ENCODE results near the gene TMEM190.
A peak's percentile ranks its signal among the peaks of the same experiment; 100 is the strongest.
"Not testable (repeated sequence)": the region's sequence is repeated elsewhere in the genome, so short reads cannot be mapped to it uniquely, and the experiment has no call there.

The TMEM190 gene

DNA sequence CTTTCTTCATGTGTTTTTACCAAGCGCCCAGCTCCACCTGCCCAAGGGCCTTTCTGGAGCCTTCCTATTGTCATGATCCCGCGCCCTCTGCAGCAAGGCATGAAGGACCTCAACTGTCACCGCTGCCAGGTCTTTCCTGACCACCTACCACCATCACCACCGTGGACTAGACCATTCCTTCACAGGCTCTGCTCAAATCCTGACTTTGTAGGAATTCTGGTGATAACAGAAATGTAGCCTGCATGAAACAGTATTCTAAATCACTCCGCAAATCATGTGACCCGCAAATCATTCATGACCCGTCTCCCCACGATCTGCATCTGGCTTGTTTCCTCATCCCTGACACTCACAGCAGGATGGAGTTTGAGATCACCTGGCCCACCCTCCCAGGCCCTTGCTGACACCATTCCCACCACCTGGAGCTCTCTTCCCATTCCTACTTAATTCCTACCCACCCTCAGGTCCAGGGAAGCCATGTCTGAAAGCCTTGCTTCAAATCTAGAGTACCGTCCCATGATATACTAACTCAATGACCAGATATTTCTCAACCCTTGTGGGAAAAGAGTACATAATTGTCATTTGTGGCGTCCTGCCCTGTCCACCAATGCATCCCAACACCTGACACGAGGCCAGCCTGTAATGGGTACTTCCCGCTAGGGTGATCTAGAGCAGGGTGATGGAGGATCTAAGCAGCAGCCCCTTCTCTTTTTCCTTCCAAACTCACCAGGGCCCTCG, 29.6 kb downstream of the TMEM190 start:
- no peak overlapping the region for H2BK5ac ChIP-seq (ENCODE audit: low read depth, low read length, poor library complexity)
- peak overlapping the region; percentile 88 for H3K4me3 ChIP-seq (ENCODE audit: low read depth, low read length)
- no peak overlapping the region for H2AK5ac ChIP-seq (ENCODE audit: low read length)
- peak overlapping the region; percentile 11 for H2AFZ ChIP-seq (ENCODE audit: insufficient read depth, low read length, poor library complexity)
- H2BK12ac ChIP-seq (ENCODE audit: low read length), result no peak overlapping the region
- peaks cover 12 to 19% of the 10 kb centered on the region in 2 experiments for H3K4me1 ChIP-seq (ENCODE audit: control insufficient read depth in 1 of 2, insufficient read depth in 2 of 2, low read length in 2 of 2)
- H3K36me3 ChIP-seq (ENCODE audit: control insufficient read depth in 1 of 2, insufficient read depth in 2 of 2, low read length in 2 of 2), result peaks cover 43 to 47% of the 10 kb centered on the region in 2 experiments
- peak overlapping the region; percentile 73 for H3K4me2 ChIP-seq (ENCODE audit: low read length)
- H3K18ac ChIP-seq (ENCODE audit: low read length), result peak overlapping the region; percentile 28
- no peak overlapping the region for H2BK120ac ChIP-seq (ENCODE audit: insufficient read depth, low read length, poor library complexity)
- no peak overlapping the region for H4K91ac ChIP-seq (ENCODE audit: low read depth, low read length)
- no peak overlapping the region for H3K9ac ChIP-seq (ENCODE audit: low read length)
- peak overlapping the region; percentile 76 for H3K4ac ChIP-seq (ENCODE audit: low read depth, low read length)
- no peaks in the 10 kb centered on the region for H3K27me3 ChIP-seq (ENCODE audit: insufficient read depth, low read length)
- H3K27ac ChIP-seq (ENCODE audit: low read depth, low read length), result no peak overlapping the region
- no peak overlapping the region for H4K12ac ChIP-seq (ENCODE audit: low read depth, low read length)
- no CpG with 5 or more reads among the region's 14 CpGs for WGBS (ENCODE audit: extremely low coverage, insufficient coverage, insufficient read length)
- peaks cover 12% of the 10 kb centered on the region for H3K79me1 ChIP-seq (ENCODE audit: low read length)
- no peak for DNase-seq
- H3K23ac ChIP-seq (ENCODE audit: low read length), result no peak overlapping the region
- H3K79me2 ChIP-seq (ENCODE audit: control insufficient read depth, insufficient read depth, low read length, poor library complexity), result peaks cover 18% of the 10 kb centered on the region
- H3K9me3 ChIP-seq (ENCODE audit: insufficient read depth, low read depth, low read length), result peaks cover 6% of the 10 kb centered on the region
- no peak overlapping the region for H4K8ac ChIP-seq (ENCODE audit: low read depth, low read length)
- H3K14ac ChIP-seq (ENCODE audit: low read length), result no peak overlapping the region

- H2BK5ac ChIP-seq (ENCODE audit: low read depth, low read length, poor library complexity), result peak overlapping the region; percentile 67
Observed at GRCh38 chr19:55406826-55407549, 30.4 kb downstream of the TMEM190 start.

DNA sequence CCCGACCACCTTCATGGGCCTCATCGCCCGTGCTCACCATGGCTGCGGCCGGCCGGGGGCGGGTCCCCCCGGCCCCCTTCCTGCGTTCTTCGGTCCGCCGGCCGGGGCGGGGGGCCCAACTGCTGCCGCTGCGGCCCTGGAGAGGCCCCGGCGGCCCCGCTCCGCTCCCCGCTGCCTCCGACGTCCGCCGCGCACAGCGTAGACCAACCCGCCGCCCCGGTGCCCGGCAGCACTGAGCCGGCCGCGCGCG, 30.8 kb downstream of the TMEM190 start, which contains the start of gene UBE2S:
UBE2S (minus strand) TSS at position 239 of the 250 bp plus-strand sequence; CDS start at position 40, 199 bp downstream.
- peak within 1 kb of the TSS; percentile 95 for H4K12ac ChIP-seq (ENCODE audit: low read depth, low read length)
- H3K79me2 ChIP-seq (ENCODE audit: control insufficient read depth, insufficient read depth, low read length, poor library complexity), result peaks cover 18% of the 10 kb centered on the region
- peak within 1 kb of the TSS; percentile 73 for H3K4me2 ChIP-seq (ENCODE audit: low read length)
- H2AK5ac ChIP-seq (ENCODE audit: low read length), result peak within 1 kb of the TSS; percentile 95
- peak within 1 kb of the TSS; percentile 91 for H3K18ac ChIP-seq (ENCODE audit: low read length)
- peak within 1 kb of the TSS; percentile 96 for H3K14ac ChIP-seq (ENCODE audit: low read length)
- peaks cover 31 to 35% of the 10 kb centered on the region in 2 experiments for H3K36me3 ChIP-seq (ENCODE audit: control insufficient read depth in 1 of 2, insufficient read depth in 2 of 2, low read length in 2 of 2)
- peak within 1 kb of the TSS; percentile 88 for H3K4me3 ChIP-seq (ENCODE audit: low read depth, low read length)
- not testable (repeated sequence) for H3K23ac ChIP-seq (ENCODE audit: low read length); H3K27me3 ChIP-seq (ENCODE audit: insufficient read depth, low read length); DNase-seq; H3K9me3 ChIP-seq (ENCODE audit: insufficient read depth, low read depth, low read length)
- H4K91ac ChIP-seq (ENCODE audit: low read depth, low read length), result peak within 1 kb of the TSS; percentile 98
- H3K9ac ChIP-seq (ENCODE audit: low read length), result peak within 1 kb of the TSS; percentile 97
- peak within 1 kb of the TSS; percentile 89 for H2BK120ac ChIP-seq (ENCODE audit: insufficient read depth, low read length, poor library complexity)
- peak within 1 kb of the TSS; percentile 33 for H2BK12ac ChIP-seq (ENCODE audit: low read length)
- peak within 1 kb of the TSS; percentile 97 for H4K8ac ChIP-seq (ENCODE audit: low read depth, low read length)
- peak within 1 kb of the TSS; percentile 82 for H2AFZ ChIP-seq (ENCODE audit: insufficient read depth, low read length, poor library complexity)
- H3K79me1 ChIP-seq (ENCODE audit: low read length), result peaks cover 12% of the 10 kb centered on the region
- peak within 1 kb of the TSS; percentile 94 for H3K27ac ChIP-seq (ENCODE audit: low read depth, low read length)
- H3K4ac ChIP-seq (ENCODE audit: low read depth, low read length), result peak within 1 kb of the TSS; percentile 95
- WGBS (ENCODE audit: extremely low coverage, insufficient coverage, insufficient read length), result no CpG with 5 or more reads among the region's 36 CpGs
- peaks cover 12 to 19% of the 10 kb centered on the region in 2 experiments for H3K4me1 ChIP-seq (ENCODE audit: control insufficient read depth in 1 of 2, insufficient read depth in 2 of 2, low read length in 2 of 2)
- H2BK5ac ChIP-seq (ENCODE audit: low read depth, low read length, poor library complexity), result peak within 1 kb of the TSS; percentile 88

More at GRCh38 chr19:55406826-55407549, 30.4 kb downstream of the TMEM190 start:
- Histone ChIP-seq H3K9ac (ENCODE audit: low read length) (peak overlapping the region; percentile 97), H3K4me1 (ENCODE audit: control insufficient read depth in 1 of 2, insufficient read depth in 2 of 2, low read length in 2 of 2) (peaks cover 12 to 19% of the 10 kb centered on the region in 2 experiments), H3K14ac (ENCODE audit: low read length) (peak overlapping the region; percentile 90), H3K27me3 (ENCODE audit: insufficient read depth, low read length) (no peaks in the 10 kb centered on the region), H3K23ac (ENCODE audit: low read length) (no peak overlapping the region), H3K79me2 (ENCODE audit: control insufficient read depth, insufficient read depth, low read length, poor library complexity) (peaks cover 18% of the 10 kb centered on the region), H4K12ac (ENCODE audit: low read depth, low read length) (peak overlapping the region; percentile 38), H3K36me3 (ENCODE audit: control insufficient read depth in 1 of 2, insufficient read depth in 2 of 2, low read length in 2 of 2) (peaks cover 36 to 40% of the 10 kb centered on the region in 2 experiments), H3K79me1 (ENCODE audit: low read length) (peaks cover 12% of the 10 kb centered on the region), H2BK120ac (ENCODE audit: insufficient read depth, low read length, poor library complexity) (peak overlapping the region; percentile 85), H4K91ac (ENCODE audit: low read depth, low read length) (peak overlapping the region; percentile 98), H3K18ac (ENCODE audit: low read length) (peak overlapping the region; percentile 80), H2AFZ (ENCODE audit: insufficient read depth, low read length, poor library complexity) (no peak overlapping the region), H3K27ac (ENCODE audit: low read depth, low read length) (peak overlapping the region; percentile 94), H4K8ac (ENCODE audit: low read depth, low read length) (peak overlapping the region; percentile 75), H3K9me3 (ENCODE audit: insufficient read depth, low read depth, low read length) (peaks cover 6% of the 10 kb centered on the region), H2BK12ac (ENCODE audit: low read length) (no peak overlapping the region), H2AK5ac (ENCODE audit: low read length) (peak overlapping the region; percentile 64), H3K4me2 (ENCODE audit: low read length) (peak overlapping the region; percentile 73), H3K4me3 (ENCODE audit: low read depth, low read length) (peak overlapping the region; percentile 88), H3K4ac (ENCODE audit: low read depth, low read length) (peak overlapping the region; percentile 95)
- WGBS (ENCODE audit: extremely low coverage, insufficient coverage, insufficient read length), result no CpG with 5 or more reads among the region's 35 CpGs
- DNase-seq, result peak; percentile 51 to 65

DNA sequence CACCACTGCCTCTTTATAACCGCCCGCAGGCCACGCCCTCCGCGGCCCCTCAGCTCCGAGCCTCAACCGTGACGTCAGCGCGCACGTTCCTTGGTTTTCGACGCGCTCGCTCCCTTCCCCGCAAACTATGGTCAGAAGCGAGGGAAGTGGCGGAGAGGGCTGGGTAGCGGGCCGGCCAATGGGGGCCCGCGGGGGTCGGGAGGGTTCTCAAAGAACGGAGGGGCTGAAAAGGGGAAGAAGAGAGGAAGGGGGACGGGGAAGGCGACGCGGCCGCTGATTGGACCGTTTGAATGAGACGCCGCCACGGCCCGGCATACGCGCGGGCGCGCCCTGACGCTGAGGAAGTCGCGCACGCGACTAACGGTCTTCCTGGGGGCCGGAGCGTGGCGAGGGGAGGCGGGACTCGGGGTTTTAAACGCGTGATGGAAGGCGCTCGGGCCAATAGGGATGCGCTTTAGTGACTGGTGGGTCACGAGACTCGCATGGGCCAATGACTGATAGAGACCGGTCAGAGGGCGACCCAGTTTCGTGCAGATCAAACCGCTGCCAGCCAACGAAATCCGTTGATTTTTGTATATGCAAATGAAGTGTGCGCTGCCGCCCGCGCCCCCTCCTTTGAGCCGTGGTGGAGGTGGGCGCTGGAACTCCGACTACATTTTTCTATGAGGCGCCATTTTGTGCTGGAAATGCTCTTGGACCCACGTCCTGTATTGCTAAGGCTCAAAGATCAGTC, 31.3 kb downstream of the TMEM190 start:
- Histone ChIP-seq H3K18ac (ENCODE audit: low read length) (peak overlapping the region; percentile 91), H3K79me1 (ENCODE audit: low read length) (peaks cover 12% of the 10 kb centered on the region), H4K91ac (ENCODE audit: low read depth, low read length) (peak overlapping the region; percentile 98), H2AFZ (ENCODE audit: insufficient read depth, low read length, poor library complexity) (peak overlapping the region; percentile 82), H3K4ac (ENCODE audit: low read depth, low read length) (peak overlapping the region; percentile 78), H2BK120ac (ENCODE audit: insufficient read depth, low read length, poor library complexity) (peak overlapping the region; percentile 89), H3K27me3 (ENCODE audit: insufficient read depth, low read length) (no peaks in the 10 kb centered on the region), H2BK5ac (ENCODE audit: low read depth, low read length, poor library complexity) (peak overlapping the region; percentile 88), H4K12ac (ENCODE audit: low read depth, low read length) (peak overlapping the region; percentile 95), H3K9me3 (ENCODE audit: insufficient read depth, low read depth, low read length) (peaks cover 4% of the 10 kb centered on the region), H2AK5ac (ENCODE audit: low read length) (peak overlapping the region; percentile 95), H4K8ac (ENCODE audit: low read depth, low read length) (peak overlapping the region; percentile 97), H2BK12ac (ENCODE audit: low read length) (peak overlapping the region; percentile 33), H3K9ac (ENCODE audit: low read length) (peak overlapping the region; percentile 37), H3K79me2 (ENCODE audit: control insufficient read depth, insufficient read depth, low read length, poor library complexity) (peaks cover 18% of the 10 kb centered on the region), H3K4me3 (ENCODE audit: low read depth, low read length) (peak overlapping the region; percentile 88), H3K4me2 (ENCODE audit: low read length) (peak overlapping the region; percentile 73), H3K36me3 (ENCODE audit: control insufficient read depth in 1 of 2, insufficient read depth in 2 of 2, low read length in 2 of 2) (peaks cover 26 to 31% of the 10 kb centered on the region in 2 experiments), H3K4me1 (ENCODE audit: control insufficient read depth in 1 of 2, insufficient read depth in 2 of 2, low read length in 2 of 2) (peaks cover 12 to 19% of the 10 kb centered on the region in 2 experiments), H3K23ac (ENCODE audit: low read length) (no peak overlapping the region), H3K14ac (ENCODE audit: low read length) (peak overlapping the region; percentile 96), H3K27ac (ENCODE audit: low read depth, low read length) (peak overlapping the region; percentile 94)
- peak; percentile 98 to 99 for DNase-seq
- no CpG with 5 or more reads among the region's 72 CpGs for WGBS (ENCODE audit: extremely low coverage, insufficient coverage, insufficient read length)
